Kidney (tissue), 14 donors: ENCODE data around the gene DNM3. TPM values are rescaled to one million over a fixed set of nuclear protein-coding genes. Genes with fewer than 3 reads are reported as not detected.

Experiments
- DNase-seq, 5 donors: peaks; one replicate each; pipeline ENCODE4 v3.0.0-alpha.2; 2013 to 2020
- FAIRE-seq: peaks from 2 replicates; lab custom pipeline; 2012; peaks lifted over from hg19 to GRCh38; lab: Jason Lieb, UNC
- H3K27ac ChIP-seq, 2 donors: one replicate each; pipeline ENCODE4 v1.7.0; 2013; ENCODE audit warnings: low read depth in 2 of 2, low read length in 2 of 2, inconsistent platforms in 1 of 2
- H3K27me3 ChIP-seq: one replicate; pipeline ENCODE4 v1.7.1; 2013; ENCODE audit warnings: low read length, inconsistent platforms; ENCODE audit not compliant: control insufficient read depth, insufficient read depth
- H3K36me3 ChIP-seq, 3 donors: one replicate each; pipeline versions ENCODE4 v1.7.0 to v1.7.1; 2013; ENCODE audit warnings: low read length in 3 of 3, control low read depth in 1 of 3, inconsistent platforms in 1 of 3; ENCODE audit not compliant: insufficient read depth in 3 of 3, control insufficient read depth in 2 of 3
- H3K4me1 ChIP-seq, 3 donors: one replicate each; pipeline versions ENCODE4 v1.7.0 to v1.7.1; 2013; ENCODE audit warnings: low read length in 3 of 3, inconsistent platforms in 1 of 3, low read depth in 1 of 3; ENCODE audit not compliant: control insufficient read depth in 2 of 3, insufficient read depth in 2 of 3
- H3K4me3 ChIP-seq, 3 donors: one replicate each; pipeline versions ENCODE4 v1.7.0 to v1.8.1; 2013; ENCODE audit warnings: low read length in 3 of 3, control low read depth in 1 of 3, inconsistent platforms in 1 of 3
- H3K9ac ChIP-seq, 3 donors: one replicate each; pipeline versions ENCODE4 v1.7.0 to v1.7.1; 2013; ENCODE audit warnings: low read length in 3 of 3, control low read depth in 1 of 3, inconsistent platforms in 1 of 3
- H3K9me3 ChIP-seq, 3 donors: one replicate each; pipeline versions ENCODE4 v1.7.0 to v1.7.1; 2013; ENCODE audit warnings: low read length in 3 of 3, control low read depth in 1 of 3, inconsistent platforms in 1 of 3; ENCODE audit not compliant: control insufficient read depth in 2 of 3, insufficient read depth in 1 of 3
- CTCF ChIP-seq: IDR thresholded peaks from 3 replicates; pipeline ENCODE4 v1.5.1; 2012; ENCODE audit warnings: mild to moderate bottlenecking, moderate library complexity, borderline replicate concordance; ENCODE audit not compliant: insufficient read depth; ENCODE audit errors: extremely low read depth
- intact Hi-C: fragments of 100-400 bp; cut with DNase I; formaldehyde crosslinking; loops from one replicate; pipeline ENCODE4 v1.11.1; 2022
- polyA plus RNA-seq: library from polyadenylated mRNA; stranded (reverse); fragments of 350-450 nt; fragmentation: Illumina TruSeq; extraction: RNeasy Lipid Tissue Mini Kit (QIAGEN cat#74804); gene quantifications from one replicate; pipeline ENCODE4 v1.2.3, GENCODE V29; 2014; ENCODE audit warnings: low read depth, low replicate concordance; ENCODE audit not compliant: insufficient read depth
- total RNA-seq: library from RNA; stranded (reverse); fragmentation: NEBNext Ultra II Directional; extraction: Animal tissue kit (Norgen Biotek cat#: 25700); gene quantifications from one replicate; pipeline ENCODE4 v1.2.1, GENCODE V29; 2021
- donor health status: control.
- donor health status: control.
- donor health status: control.
- donor health status: control.
- donor health status: control.
- donor health status: DM: yes; HTN: yes; CAD: no.
- donor health status: Normal renal cell carcinoma (clear cell type).

Gene DNM3
- total and polyA plus RNA-seq, 2 donors from 2014 or later = 5.9 to 19.1 TPM

DNA sequence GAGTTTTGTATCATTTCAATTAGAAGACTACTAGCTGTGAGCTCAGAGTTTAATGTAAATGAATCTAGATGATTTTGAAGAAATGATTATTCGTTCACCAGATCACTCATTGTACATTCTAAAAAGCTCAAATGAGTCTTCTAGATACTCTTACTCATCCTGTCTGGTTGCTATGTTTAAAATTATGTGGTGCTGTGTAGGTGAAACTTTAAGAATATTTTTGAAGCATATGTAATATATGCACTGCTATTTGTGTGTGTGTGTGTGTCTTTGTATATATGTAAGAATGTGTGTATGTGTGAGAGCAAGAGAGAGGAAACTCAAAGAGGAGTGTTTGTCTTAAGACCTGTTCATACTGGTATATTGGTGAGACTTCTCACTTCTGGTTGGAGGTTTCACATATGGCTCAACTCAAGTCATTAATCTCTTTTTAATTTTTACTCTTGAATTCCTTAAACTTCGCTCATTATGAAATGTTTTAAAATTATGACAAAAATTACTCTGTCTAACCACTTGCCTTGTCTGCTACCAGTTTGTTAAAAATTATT, 570.6 kb downstream of the DNM3 start:
- intact Hi-C loops = no loop called here
- Histone ChIP-seq H3K36me3 (no peaks in the 10 kb centered on the region), H3K27ac (no peak overlapping the region), H3K9me3 (no peaks in the 10 kb centered on the region), H3K4me1 (peaks cover 0 to 3% (median 0%) of the 10 kb centered on the region in 3 donors), H3K4me3 (no peak overlapping the region), H3K9ac (no peak overlapping the region), H3K27me3 (no peaks in the 10 kb centered on the region)
- no peak for TF ChIP-seq CTCF
- DNase-seq = no peak
- FAIRE-seq = no peak

DNA sequence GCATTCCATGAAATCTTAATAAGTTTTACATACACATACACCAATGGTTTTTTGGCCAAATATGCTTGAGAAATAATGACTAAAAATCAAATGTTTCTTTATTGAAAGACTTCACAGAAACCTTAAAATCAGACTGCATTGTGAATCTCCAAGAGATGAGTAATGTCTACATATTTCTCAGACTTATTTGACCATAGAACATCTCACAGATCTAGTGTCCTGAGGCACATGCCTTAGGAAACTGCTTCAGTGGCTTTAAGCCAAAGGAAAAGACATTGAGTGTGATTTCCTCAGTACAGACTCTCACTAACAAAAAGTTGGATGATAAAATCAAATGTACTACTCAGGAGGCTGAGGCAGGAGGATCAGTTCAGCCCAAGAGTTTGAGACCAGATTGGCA, 573.0 kb downstream of the DNM3 start:
- TF ChIP-seq CTCF = no peak
- FAIRE-seq = no peak
- Histone ChIP-seq H3K27ac (no peak overlapping the region), H3K9me3 (no peaks in the 10 kb centered on the region), H3K9ac (no peak overlapping the region), H3K4me1 (peaks cover 0 to 3% (median 0%) of the 10 kb centered on the region in 3 donors), H3K36me3 (no peaks in the 10 kb centered on the region), H3K27me3 (no peaks in the 10 kb centered on the region), H3K4me3 (no peak overlapping the region)
- intact Hi-C loops = no loop called here
- no peak for DNase-seq

DNA sequence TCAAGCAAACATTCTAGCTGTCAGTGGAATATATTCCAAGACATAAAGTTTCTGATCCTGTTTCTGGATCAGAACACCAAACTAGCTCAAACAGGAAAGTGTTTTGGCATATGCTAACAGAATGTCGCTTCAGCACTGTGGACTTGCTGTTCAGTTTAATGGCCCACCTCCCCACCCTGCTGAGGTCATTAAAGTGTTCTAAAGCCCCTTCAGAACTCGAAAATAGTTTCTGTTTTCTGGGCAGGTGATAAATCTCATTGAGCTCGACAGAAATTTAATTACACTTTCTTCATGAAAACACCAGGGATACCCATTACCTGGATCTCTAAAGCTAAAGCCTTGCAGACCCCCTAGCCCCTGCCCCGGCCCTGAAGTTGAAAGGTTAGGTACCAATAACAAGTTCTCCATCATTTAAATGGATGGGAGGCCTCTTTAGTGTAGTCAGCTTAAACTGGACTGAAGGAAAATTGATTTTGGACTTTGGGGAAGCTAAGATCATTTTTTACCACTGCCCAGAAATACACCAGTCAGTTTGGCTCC, 575.3 kb downstream of the DNM3 start:
- no peak overlapping the region for H3K9ac ChIP-seq
- H3K27ac ChIP-seq = no peak overlapping the region
- peak in 3 of 5 donors; percentile 13 to 69 (median 54) for DNase-seq
- intact Hi-C loops = no loop called here
- H3K36me3 ChIP-seq = no peaks in the 10 kb centered on the region
- H3K4me1 ChIP-seq = peaks cover 0 to 3% (median 0%) of the 10 kb centered on the region in 3 donors
- FAIRE-seq = no peak
- no peak overlapping the region for H3K4me3 ChIP-seq
- H3K27me3 ChIP-seq = no peaks in the 10 kb centered on the region
- TF ChIP-seq CTCF = no peak
- H3K9me3 ChIP-seq = no peaks in the 10 kb centered on the region
